Measurements from ENCODE around the gene PDE1A. TPM values are rescaled to one million over a fixed set of nuclear protein-coding genes. Genes with fewer than 3 reads are reported as not detected.

The PDE1A gene
- polyA plus RNA-seq, 2 of the 4 experiments (the other 2 are of a cell fraction): 0.28 to 3.2 TPM

DNA sequence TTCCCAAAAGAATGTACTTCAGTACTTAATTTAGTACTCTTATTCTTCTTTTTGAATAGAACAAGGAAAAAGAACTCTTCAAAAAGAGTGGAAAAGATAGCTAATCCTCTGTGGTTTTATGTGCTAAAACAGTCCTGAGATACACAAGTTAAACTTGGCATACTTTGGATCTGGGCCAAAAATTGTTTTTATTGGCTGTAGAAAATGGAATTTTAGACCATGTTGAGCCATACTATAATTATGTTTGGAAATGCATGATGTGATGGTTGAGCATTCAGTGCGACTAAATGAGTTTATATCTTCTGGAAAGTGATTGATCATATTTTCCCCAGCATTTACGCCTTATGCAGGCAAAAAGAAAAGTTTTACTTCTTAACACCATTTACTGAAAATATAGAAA is 18.0 kb upstream of the PDE1A start (continued):
- TF ChIP-seq, protein P1, sequence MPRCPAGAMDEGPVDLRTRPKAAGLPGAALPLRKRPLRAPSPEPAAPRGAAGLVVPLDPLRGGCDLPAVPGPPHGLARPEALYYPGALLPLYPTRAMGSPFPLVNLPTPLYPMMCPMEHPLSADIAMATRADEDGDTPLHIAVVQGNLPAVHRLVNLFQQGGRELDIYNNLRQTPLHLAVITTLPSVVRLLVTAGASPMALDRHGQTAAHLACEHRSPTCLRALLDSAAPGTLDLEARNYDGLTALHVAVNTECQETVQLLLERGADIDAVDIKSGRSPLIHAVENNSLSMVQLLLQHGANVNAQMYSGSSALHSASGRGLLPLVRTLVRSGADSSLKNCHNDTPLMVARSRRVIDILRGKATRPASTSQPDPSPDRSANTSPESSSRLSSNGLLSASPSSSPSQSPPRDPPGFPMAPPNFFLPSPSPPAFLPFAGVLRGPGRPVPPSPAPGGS (IDR thresholded peaks at IDR 0.05): no peak
- no peak for TF ChIP-seq KDM1A (IDR thresholded peaks at IDR 0.05; ENCODE audit: low read depth)

DNA sequence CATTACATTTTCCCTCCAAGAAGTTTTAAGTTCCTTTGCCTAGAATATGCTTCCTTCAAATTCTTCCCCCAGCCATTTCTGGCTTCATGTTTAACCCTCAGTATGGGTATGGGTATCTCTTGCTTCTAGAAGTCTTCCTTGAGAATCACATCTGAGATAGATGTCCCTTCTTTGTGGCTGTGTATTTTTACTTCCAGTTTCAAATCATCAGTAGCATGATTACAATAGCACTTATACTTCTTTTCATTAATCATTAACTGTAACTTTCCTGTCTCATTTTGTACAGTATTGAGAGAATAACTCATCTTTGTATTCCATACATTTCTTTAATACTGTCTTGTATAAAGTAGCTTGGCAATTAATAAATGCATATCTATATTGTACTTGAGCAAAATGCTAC is 17.3 kb upstream of the PDE1A start:
- DNase-seq (ENCODE audit: low read depth in 1 of 2, low spot score in 1 of 2) (no peak), ATAC-seq (no peak), FAIRE-seq (no peak)
- TF ChIP-seq RNF2 (IDR thresholded peaks at IDR 0.05; ENCODE audit: borderline replicate concordance, low read depth): no peak
- TF ChIP-seq CBX8 (IDR thresholded peaks at IDR 0.05): no peak
- no peak for TF ChIP-seq POLR2AphosphoS2 (conservative IDR thresholded peaks at IDR 0.05; ENCODE audit: low read length)
- TF ChIP-seq, protein P2, sequence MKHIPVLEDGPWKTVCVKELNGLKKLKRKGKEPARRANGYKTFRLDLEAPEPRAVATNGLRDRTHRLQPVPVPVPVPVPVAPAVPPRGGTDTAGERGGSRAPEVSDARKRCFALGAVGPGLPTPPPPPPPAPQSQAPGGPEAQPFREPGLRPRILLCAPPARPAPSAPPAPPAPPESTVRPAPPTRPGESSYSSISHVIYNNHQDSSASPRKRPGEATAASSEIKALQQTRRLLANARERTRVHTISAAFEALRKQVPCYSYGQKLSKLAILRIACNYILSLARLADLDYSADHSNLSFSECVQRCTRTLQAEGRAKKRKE (CRISPR knock-in tag; IDR thresholded peaks at IDR 0.05; ENCODE audit: low read depth): no peak
- TF ChIP-seq TP53 (CRISPR knock-in tag; IDR thresholded peaks at IDR 0.05): no peak
- TF ChIP-seq, protein P3, sequence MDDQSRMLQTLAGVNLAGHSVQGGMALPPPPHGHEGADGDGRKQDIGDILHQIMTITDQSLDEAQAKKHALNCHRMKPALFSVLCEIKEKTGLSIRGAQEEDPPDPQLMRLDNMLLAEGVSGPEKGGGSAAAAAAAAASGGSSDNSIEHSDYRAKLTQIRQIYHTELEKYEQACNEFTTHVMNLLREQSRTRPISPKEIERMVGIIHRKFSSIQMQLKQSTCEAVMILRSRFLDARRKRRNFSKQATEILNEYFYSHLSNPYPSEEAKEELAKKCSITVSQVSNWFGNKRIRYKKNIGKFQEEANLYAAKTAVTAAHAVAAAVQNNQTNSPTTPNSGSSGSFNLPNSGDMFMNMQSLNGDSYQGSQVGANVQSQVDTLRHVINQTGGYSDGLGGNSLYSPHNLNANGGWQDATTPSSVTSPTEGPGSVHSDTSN (IDR thresholded peaks at IDR 0.05): no peak
- no peak for TF ChIP-seq EHMT2 (IDR thresholded peaks at IDR 0.05; ENCODE audit: low read depth)
- no peak for TF ChIP-seq FOXS1 (CRISPR knock-in tag; IDR thresholded peaks at IDR 0.05)
- ChIA-PET CTCF (interaction anchor here (0.6 kb wide), 1 partner anchor 217 kb away, joined by 3 read pairs; no protein-coding TSS in a partner anchor), POLR2A (no interaction called here)
- H3K27ac ChIP-seq: no peak overlapping the region
- H3K4me2 ChIP-seq: no peak overlapping the region
- H3K9me3 ChIP-seq: no peaks in the 10 kb centered on the region
- peaks cover 17% of the 10 kb centered on the region; the same call in 2 of the 3 replicates for H3K4me1 ChIP-seq
- no peak overlapping the region for H3K4me3 ChIP-seq

DNA sequence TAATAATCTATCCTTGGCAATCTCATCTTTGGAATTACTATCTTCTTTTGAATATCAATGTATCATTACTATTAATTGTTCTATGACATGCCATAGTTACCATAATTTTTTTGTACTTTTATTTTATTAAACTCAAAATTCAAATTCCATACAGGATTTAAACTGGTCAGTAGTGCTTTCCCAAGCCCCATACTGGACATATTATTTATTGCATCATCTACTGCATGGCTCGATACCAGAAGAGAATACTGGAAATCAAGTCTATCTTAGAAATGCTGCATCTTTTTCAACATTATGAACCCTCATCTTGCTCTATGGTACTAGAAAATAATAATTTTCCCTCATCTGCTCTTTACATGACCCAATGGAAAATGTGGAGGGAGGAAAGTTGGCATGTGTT is 9.4 kb upstream of the PDE1A start:
- Histone ChIP-seq H3K4me1 (peaks cover 9% of the 10 kb centered on the region; the same call in 2 of the 3 replicates), H3K4me2 (no peak overlapping the region; the same call in 2 of the 3 replicates), H3K9me3 (no peaks in the 10 kb centered on the region), H3K4me3 (no peak overlapping the region), H3K27ac (no peak overlapping the region)
- no peak for DNase-seq (ENCODE audit: low read depth in 1 of 2, low spot score in 1 of 2)
- ChIA-PET POLR2A (no interaction called here), CTCF (no interaction called here)
- FAIRE-seq: no peak
- no peak for TF ChIP-seq RCOR1 (IDR thresholded peaks at IDR 0.05; ENCODE audit: low read depth, low read length)
- TF ChIP-seq CEBPB (IDR thresholded peaks at IDR 0.05): peak in 1 of 2 experiments; percentile 14; a peak in 1 of 4 replicates
- no peak for ATAC-seq
- 78% methylated on average over 1 of the region's 1 CpG for WGBS (ENCODE audit: missing lambda C conversion rate)

DNA sequence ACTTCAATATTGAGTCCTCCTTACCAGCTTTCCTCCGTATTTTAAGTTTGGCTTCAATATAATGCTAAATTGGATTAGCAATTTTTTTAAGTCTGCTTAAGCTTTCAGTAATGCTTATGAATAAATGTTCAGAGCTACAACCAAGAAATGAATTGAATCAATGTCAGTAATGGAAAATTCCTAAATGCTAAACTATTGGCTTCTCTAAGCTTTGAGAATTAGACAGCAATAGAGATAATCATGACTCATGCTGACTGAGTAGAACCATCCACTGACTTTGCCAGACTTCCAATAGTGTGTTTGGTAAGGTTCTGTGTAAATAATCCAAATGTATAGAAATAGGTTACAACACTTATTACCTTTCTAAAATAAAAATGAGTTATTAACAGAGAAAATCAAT is 8.9 kb upstream of the PDE1A start:
- 79% methylated on average over 1 of the region's 1 CpG for WGBS (ENCODE audit: missing lambda C conversion rate)
- FAIRE-seq: no peak
- ChIA-PET POLR2A (no interaction called here), CTCF (no interaction called here)
- no peak for ATAC-seq
- Histone ChIP-seq H3K4me3 (no peak overlapping the region), H3K27ac (peak overlapping the region; percentile 27 to 35; a peak in 1 of 6 replicates), H3K4me2 (peak overlapping the region; percentile 7; the same call in 2 of the 3 replicates), H3K4me1 (peaks cover 9% of the 10 kb centered on the region; the same call in 2 of the 3 replicates), H3K9me3 (no peaks in the 10 kb centered on the region)
- TF ChIP-seq FOSL2 (IDR thresholded peaks at IDR 0.05) (no peak), FOSL2 (CRISPR knock-in tag; IDR thresholded peaks at IDR 0.05) (peak; percentile 33; the same call in 1 of the 2 replicates), HOXB5 (CRISPR knock-in tag; IDR thresholded peaks at IDR 0.05) (no peak), JUNB (IDR thresholded peaks at IDR 0.05) (no peak), CBX8 (IDR thresholded peaks at IDR 0.05) (no peak), NR3C1 (IDR thresholded peaks at IDR 0.05) (no peak), EHF (CRISPR knock-in tag; IDR thresholded peaks at IDR 0.05) (no peak)
- TF ChIP-seq, protein P4, sequence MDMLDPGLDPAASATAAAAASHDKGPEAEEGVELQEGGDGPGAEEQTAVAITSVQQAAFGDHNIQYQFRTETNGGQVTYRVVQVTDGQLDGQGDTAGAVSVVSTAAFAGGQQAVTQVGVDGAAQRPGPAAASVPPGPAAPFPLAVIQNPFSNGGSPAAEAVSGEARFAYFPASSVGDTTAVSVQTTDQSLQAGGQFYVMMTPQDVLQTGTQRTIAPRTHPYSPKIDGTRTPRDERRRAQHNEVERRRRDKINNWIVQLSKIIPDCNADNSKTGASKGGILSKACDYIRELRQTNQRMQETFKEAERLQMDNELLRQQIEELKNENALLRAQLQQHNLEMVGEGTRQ (IDR thresholded peaks at IDR 0.05): no peak
- TF ChIP-seq, protein P5, sequence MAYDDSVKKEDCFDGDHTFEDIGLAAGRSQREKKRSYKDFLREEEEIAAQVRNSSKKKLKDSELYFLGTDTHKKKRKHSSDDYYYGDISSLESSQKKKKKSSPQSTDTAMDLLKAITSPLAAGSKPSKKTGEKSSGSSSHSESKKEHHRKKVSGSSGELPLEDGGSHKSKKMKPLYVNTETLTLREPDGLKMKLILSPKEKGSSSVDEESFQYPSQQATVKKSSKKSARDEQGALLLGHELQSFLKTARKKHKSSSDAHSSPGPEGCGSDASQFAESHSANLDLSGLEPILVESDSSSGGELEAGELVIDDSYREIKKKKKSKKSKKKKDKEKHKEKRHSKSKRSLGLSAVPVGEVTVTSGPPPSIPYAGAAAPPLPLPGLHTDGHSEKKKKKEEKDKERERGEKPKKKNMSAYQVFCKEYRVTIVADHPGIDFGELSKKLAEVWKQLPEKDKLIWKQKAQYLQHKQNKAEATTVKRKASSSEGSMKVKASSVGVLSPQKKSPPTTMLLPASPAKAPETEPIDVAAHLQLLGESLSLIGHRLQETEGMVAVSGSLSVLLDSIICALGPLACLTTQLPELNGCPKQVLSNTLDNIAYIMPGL (CRISPR knock-in tag; IDR thresholded peaks at IDR 0.05; ENCODE audit: borderline replicate concordance): no peak
- no peak for DNase-seq (ENCODE audit: low read depth in 1 of 2, low spot score in 1 of 2)

Measured in A549 (cell line).